HEK293 (cell line): ENCODE data around the gene KCNQ1.

Source experiments
- CTCF ChIA-PET: fragments of 350-600 bp; formaldehyde crosslinking; extraction: SDS; loops from one replicate; lab custom pipeline; 2021; ENCODE audit warnings: antibody characterized with exemption; lab: Yijun Ruan, JAX
- POLR2A ChIA-PET: fragments of 300-600 bp; formaldehyde crosslinking; extraction: SDS; loops from one replicate; lab custom pipeline; 2020; ENCODE audit warnings: antibody characterized with exemption, inconsistent platforms; lab: Yijun Ruan, JAX
- H3K27ac ChIP-seq: fragments of 200-500 bp; sonication (Bioruptor generic); 2 replicates; pipeline ENCODE4 v1.5.1; 2014; ENCODE audit warnings: low read depth, low read length, control low read depth, inconsistent platforms; ENCODE audit errors: extremely low read depth
- H3K36me3 ChIP-seq, 2 experiments: fragments of 200-500 bp in 1 of 2; sonication (Bioruptor generic) in 1 of 2; 1 replicate in 1 of 2; 2 replicates in 1 of 2; pipeline ENCODE4 v1.5.1; 2014 to 2017; ENCODE audit warnings: inconsistent platforms in 2 of 2, low read length in 2 of 2; ENCODE audit not compliant: control insufficient read depth in 2 of 2, insufficient read depth in 1 of 2
- H3K4me1 ChIP-seq: fragments of 200-500 bp; sonication (Bioruptor generic); 2 replicates; pipeline ENCODE4 v1.5.1; 2014; ENCODE audit warnings: mild to moderate bottlenecking, low read length, inconsistent platforms; ENCODE audit not compliant: control insufficient read depth, insufficient read depth
- H3K4me3 ChIP-seq: 2 replicates; pipeline ENCODE4 v1.5.1; 2011; ENCODE audit warnings: low read depth, mild to moderate bottlenecking, control low read depth, low read length, moderate library complexity
- H3K9me3 ChIP-seq: fragments of 200-500 bp; sonication (Bioruptor generic); 2 replicates; pipeline ENCODE4 v1.5.1; 2014; ENCODE audit warnings: low read depth, low read length, inconsistent platforms; ENCODE audit not compliant: control insufficient read depth, insufficient read depth
- CTCF ChIP-seq: fragments of 450-650 bp; formaldehyde crosslinking; IDR thresholded peaks from 2 replicates; pipeline ENCODE4 v1.5.1; 2016; ENCODE audit warnings: missing biosample characterization, missing genetic modification characterization
- GLIS1 ChIP-seq: fragments of 450-650 bp; formaldehyde crosslinking; IDR thresholded peaks from 2 replicates; pipeline ENCODE4 v1.5.1; 2016; ENCODE audit warnings: missing biosample characterization, missing genetic modification characterization
- IKZF3 ChIP-seq: fragments of 450-650 bp; IDR thresholded peaks from 2 replicates; pipeline ENCODE4 v1.5.0; 2018; ENCODE audit warnings: missing biosample characterization, mild to moderate bottlenecking, missing genetic modification characterization, moderate library complexity
- PRDM10 ChIP-seq: fragments of 450-650 bp; formaldehyde crosslinking; IDR thresholded peaks from 2 replicates; pipeline ENCODE4 v1.5.1; 2016; ENCODE audit warnings: missing biosample characterization, missing genetic modification characterization
- PRDM4 ChIP-seq: fragments of 450-650 bp; formaldehyde crosslinking; IDR thresholded peaks from 2 replicates; pipeline ENCODE4 v1.5.1; 2017; ENCODE audit warnings: missing biosample characterization, missing genetic modification characterization
- PRDM6 ChIP-seq: fragments of 450-650 bp; formaldehyde crosslinking; IDR thresholded peaks from 2 replicates; pipeline ENCODE4 v1.5.1; 2017; ENCODE audit warnings: missing biosample characterization, missing genetic modification characterization
- SCRT2 ChIP-seq: fragments of 450-650 bp; formaldehyde crosslinking; IDR thresholded peaks from 2 replicates; pipeline ENCODE4 v1.5.1; 2016; ENCODE audit warnings: missing biosample characterization, missing genetic modification characterization
- WT1 ChIP-seq: fragments of 450-650 bp; formaldehyde crosslinking; IDR thresholded peaks from 2 replicates; pipeline ENCODE4 v1.5.1; 2016; ENCODE audit warnings: missing biosample characterization, missing genetic modification characterization
- ZBTB8A ChIP-seq: fragments of 450-650 bp; formaldehyde crosslinking; IDR thresholded peaks from 2 replicates; pipeline ENCODE4 v1.5.1; 2016; ENCODE audit warnings: missing biosample characterization, missing genetic modification characterization
- ZIC2 ChIP-seq: fragments of 450-650 bp; formaldehyde crosslinking; IDR thresholded peaks from 2 replicates; pipeline ENCODE4 v1.5.1; 2016; ENCODE audit warnings: missing biosample characterization, missing genetic modification characterization
- ZNF175 ChIP-seq: fragments of 450-650 bp; formaldehyde crosslinking; IDR thresholded peaks from 2 replicates; pipeline ENCODE4 v1.5.1; 2016; ENCODE audit warnings: missing biosample characterization, missing genetic modification characterization
- ZNF202 ChIP-seq: fragments of 450-650 bp; formaldehyde crosslinking; IDR thresholded peaks from 2 replicates; pipeline ENCODE4 v1.5.1; 2016; ENCODE audit warnings: missing biosample characterization, missing genetic modification characterization, borderline replicate concordance
- ZNF335 ChIP-seq: fragments of 450-650 bp; formaldehyde crosslinking; conservative IDR thresholded peaks from 2 replicates; pipeline ENCODE4 v1.5.1; 2016; ENCODE audit warnings: missing biosample characterization, missing genetic modification characterization
- ZNF501 ChIP-seq: fragments of 450-650 bp; formaldehyde crosslinking; IDR thresholded peaks from 2 replicates; pipeline ENCODE4 v1.5.1; 2016; ENCODE audit warnings: missing biosample characterization, missing genetic modification characterization
- ZNF610 ChIP-seq: fragments of 450-650 bp; formaldehyde crosslinking; IDR thresholded peaks from 2 replicates; pipeline ENCODE4 v1.5.1; 2016; ENCODE audit warnings: missing biosample characterization, missing genetic modification characterization, borderline replicate concordance
- ZNF660 ChIP-seq: fragments of 450-650 bp; IDR thresholded peaks from 2 replicates; pipeline ENCODE4 v1.5.1; 2018; ENCODE audit warnings: missing biosample characterization, mild to moderate bottlenecking, missing genetic modification characterization

KCNQ1 gene

GRCh38 chr11:2750101-2750681, 305.4 kb downstream of the KCNQ1 start:
- CTCF ChIA-PET, result interaction anchor here (0.6 to 1.2 kb wide), 2 partner anchors 139 to 153 kb away, joined by 3 read pairs; no protein-coding TSS in a partner anchor
- TF ChIP-seq ZNF610 (tag by site-specific recombination) (no peak), ZIC2 (tag by site-specific recombination) (peak; percentile 69), SCRT2 (0 out of 2 replicates have a peak, but pooled peaks have one; percentile 13), ZNF501 (tag by site-specific recombination) (no peak)
- TF ChIP-seq, all 188 proteins: peak for 2
- H3K36me3 ChIP-seq, result no peaks in the 10 kb centered on the region
- no peaks in the 10 kb centered on the region for H3K9me3 ChIP-seq
- POLR2A ChIA-PET, result interaction anchor here (0.6 kb wide), 1 partner anchor 23 kb away, joined by 3 read pairs; no protein-coding TSS in a partner anchor
- no peaks in the 10 kb centered on the region for H3K4me1 ChIP-seq
- no peak overlapping the region for H3K4me3 ChIP-seq
- H3K27ac ChIP-seq, result no peak overlapping the region

GRCh38 chr11:2750682-2751522, 306.1 kb downstream of the KCNQ1 start:
- CTCF ChIA-PET, result interaction anchor here (1.2 kb wide), 1 partner anchor 138 kb away, joined by 3 read pairs; no protein-coding TSS in a partner anchor
- no peak overlapping the region for H3K27ac ChIP-seq
- no peaks in the 10 kb centered on the region for H3K36me3 ChIP-seq
- no peaks in the 10 kb centered on the region for H3K9me3 ChIP-seq
- POLR2A ChIA-PET, result interaction anchor here (0.6 kb wide), 1 partner anchor 23 kb away, joined by 3 read pairs; no protein-coding TSS in a partner anchor
- peak; percentile 46; the same call in 1 of the 2 replicates for TF ChIP-seq GLIS1 (tag by site-specific recombination)
- TF ChIP-seq ZNF175 (tag by site-specific recombination), result no peak
- TF ChIP-seq ZNF660 (tag by site-specific recombination), result no peak
- peak; percentile 78 for TF ChIP-seq PRDM6 (tag by site-specific recombination)
- peak; percentile 56; the same call in 1 of the 2 replicates for TF ChIP-seq IKZF3 (tag by site-specific recombination)
- TF ChIP-seq PRDM10 (tag by site-specific recombination), result peak; percentile 85
- peak; percentile 33; the same call in 1 of the 2 replicates for TF ChIP-seq ZBTB8A (tag by site-specific recombination)
- TF ChIP-seq PRDM4 (tag by site-specific recombination), result 0 out of 2 replicates have a peak, but pooled peaks have one; percentile 19
- TF ChIP-seq ZNF202 (tag by site-specific recombination), result no peak
- TF ChIP-seq CTCF (tag by site-specific recombination), result no peak
- TF ChIP-seq WT1 (tag by site-specific recombination), result peak; percentile 39; the same call in 1 of the 2 replicates
- 0 out of 2 replicates have a peak, but pooled peaks have one; percentile 18 for TF ChIP-seq ZNF335 (tag by site-specific recombination)
- TF ChIP-seq, all 188 proteins: peak for 8
- H3K4me3 ChIP-seq, result no peak overlapping the region
- H3K4me1 ChIP-seq, result no peaks in the 10 kb centered on the region
